K562 (cell line): ENCODE measurements around the gene C1QTNF6. TPM values are rescaled to one million over a fixed set of nuclear protein-coding genes. Genes with fewer than 3 reads are reported as not detected.

Experiments
- ATAC-seq: fragments of 200-7000 bp; cut with Tn5 transposase; 3 replicates; pipeline ENCODE4 v1.9.1; 2020; ENCODE audit warnings: moderate library complexity
- BruUV-seq: library from RNA; stranded (reverse); fragments of 400-500 nt; replicated peaks from 2 replicates; lab custom pipeline; 2021; lab: Mats Ljungman, UMichigan
- CTCF ChIA-PET: fragments of 300-600 bp; formaldehyde crosslinking; extraction: SDS; loops from one replicate; lab custom pipeline; 2021; ENCODE audit warnings: low intra/inter-chr PET ratio; lab: Yijun Ruan, JAX
- POLR2A ChIA-PET: fragments of 300-600, 350-650 bp; sonication (Branson Sonifier 250); formaldehyde crosslinking; extraction: SDS; loops from one replicate; lab custom pipeline; 2021; ENCODE audit warnings: antibody characterized with exemption, inconsistent platforms; lab: Yijun Ruan, JAX
- DNase-seq, 4 experiments: peaks; one replicate each; pipeline versions ENCODE4 v3.0.0 to v3.0.0-alpha.2; 2011 to 2018; ENCODE audit warnings: low spot score in 3 of 4, mixed read lengths in 3 of 4; ENCODE audit errors: extremely low read depth in 1 of 4
- FAIRE-seq: peaks from 2 replicates; lab custom pipeline; 2011; peaks lifted over from hg19 to GRCh38; lab: Jason Lieb, UNC
- H2AFZ ChIP-seq: 2 replicates; pipeline ENCODE4 v1.6.0; 2011; ENCODE audit warnings: low read depth, low read length, control low read depth, inconsistent platforms
- H3K27ac ChIP-seq: fragments of 200-600 bp; 3 replicates; pipeline ENCODE4 v1.8.0; 2011; ENCODE audit warnings: low read depth, mild to moderate bottlenecking, control low read depth, inconsistent platforms, low read length, moderate library complexity, mixed read lengths; ENCODE audit errors: extremely low read depth
- H3K27me3 ChIP-seq, 2 experiments: fragments of 300-600 bp in 1 of 2; 2 replicates in 1 of 2; 3 replicates in 1 of 2; pipeline versions ENCODE4 v1.6.0 to v1.8.0; 2011; ENCODE audit warnings: inconsistent platforms in 2 of 2, low read length in 2 of 2, mild to moderate bottlenecking in 1 of 2, mixed read lengths in 1 of 2, moderate library complexity in 1 of 2; ENCODE audit not compliant: control insufficient read depth in 2 of 2, insufficient read depth in 2 of 2
- H3K36me3 ChIP-seq: fragments of 300-600 bp; 3 replicates; pipeline ENCODE4 v1.8.0; 2011; ENCODE audit warnings: mild to moderate bottlenecking, low read length, inconsistent platforms; ENCODE audit not compliant: control insufficient read depth, insufficient read depth
- H3K4me1 ChIP-seq, 2 experiments: fragments of 200-600 bp in 1 of 2; replicated peaks in 1 of 2; 2 replicates in 1 of 2; 3 replicates in 1 of 2; pipeline versions ENCODE4 v1.5.1 to v1.8.0; 2011; ENCODE audit warnings: inconsistent platforms in 2 of 2, low read length in 2 of 2, mild to moderate bottlenecking in 1 of 2, mixed read lengths in 1 of 2, moderate library complexity in 1 of 2; ENCODE audit not compliant: control insufficient read depth in 2 of 2, insufficient read depth in 2 of 2
- H3K4me2 ChIP-seq: 2 replicates; pipeline ENCODE4 v1.6.1; 2011; ENCODE audit warnings: low read length, control low read depth, inconsistent platforms, mixed read lengths; ENCODE audit not compliant: insufficient read depth
- H3K4me3 ChIP-seq: fragments of 200-600 bp; sonication (generic), shearing (Covaris generic); 2 replicates; pipeline ENCODE4 v1.5.1; 2016; ENCODE audit warnings: control low read depth, inconsistent platforms
- H3K79me2 ChIP-seq: fragments of 200-600 bp; 3 replicates; pipeline ENCODE4 v1.8.0; 2011; ENCODE audit warnings: low read length, inconsistent platforms; ENCODE audit not compliant: control insufficient read depth, insufficient read depth
- H3K9ac ChIP-seq, 2 experiments: 2 replicates each; pipeline versions ENCODE4 v1.6.0 to v1.6.1; 2011; ENCODE audit warnings: low read depth in 2 of 2, low read length in 2 of 2, control low read depth in 1 of 2, inconsistent platforms in 1 of 2, mild to moderate bottlenecking in 1 of 2, mixed read lengths in 1 of 2; ENCODE audit not compliant: insufficient read depth in 1 of 2
- H3K9me1 ChIP-seq: one replicate; pipeline ENCODE4 v1.6.0; 2011; ENCODE audit warnings: inconsistent platforms, mild to moderate bottlenecking, low read length, moderate library complexity; ENCODE audit not compliant: control insufficient read depth, insufficient read depth
- H3K9me3 ChIP-seq: replicated peaks from 2 replicates; pipeline ENCODE4 v1.5.1; 2011; ENCODE audit warnings: low read depth, low read length, inconsistent platforms; ENCODE audit not compliant: control insufficient read depth, insufficient read depth
- H4K20me1 ChIP-seq: replicated peaks from 2 replicates; pipeline ENCODE4 v1.6.1; 2011; ENCODE audit warnings: low read length, inconsistent platforms, mixed read lengths; ENCODE audit not compliant: control insufficient read depth, insufficient read depth
- CREBBP ChIP-seq: IDR thresholded peaks from one replicate; pipeline ENCODE4 v1.6.1; 2012; ENCODE audit warnings: low read depth, mild to moderate bottlenecking, control low read depth, inconsistent platforms, low read length
- CUX1 ChIP-seq: fragments of 200-800 bp; sonication (Bioruptor generic); IDR thresholded peaks from 2 replicates; pipeline ENCODE4 v1.6.1; 2016; ENCODE audit warnings: missing genetic modification characterization, missing compliant biosample characterization
- WGBS: fragments of 100-300 bp; shearing (Covaris generic); methylation state at CpG from one replicate; pipeline ENCODE4 v1.1.6; 2016; ENCODE audit warnings: low coverage, mixed read lengths; ENCODE audit not compliant: insufficient coverage; ENCODE audit errors: missing lambda C conversion rate; 5-methylcytosine and 5-hydroxymethylcytosine counted together
- in situ Hi-C: fragments of 300-500 bp; cut with MboI; formaldehyde crosslinking; loops from 4 replicates; pipeline ENCODE4 v1.15.0; 2018; ENCODE audit warnings: inconsistent platforms, mixed read lengths
- intact Hi-C: fragments of 100-400 bp; cut with micrococcal nuclease; formaldehyde crosslinking; loops from 2 replicates; pipeline ENCODE4 v1.14.2; 2022
- polyA plus RNA-seq, 8 experiments: library from polyadenylated mRNA; depleted of rRNA in 4 of 8; stranded (reverse) in 5 of 8; unstranded in 3 of 8; fragments of >200 nt; fragmentation: Nextera tagmentation in 2 of 8; fragmentation: Illumina TruSeq in 1 of 8; extraction: Ambion mirVana in 2 of 8; extraction: Trizol in 1 of 8; gene quantifications; 2 replicates each; pipeline versions ENCODE4 v1.2.1 to v1.2.3, GENCODE V29; 2011 to 2014; ENCODE audit warnings: inconsistent platforms in 1 of 8, missing spikeins in 1 of 8
- total RNA-seq, 7 experiments: library from RNA; depleted of rRNA in 6 of 7; stranded (reverse); fragments of >200 nt in 6 of 7; fragmentation: Illumina TruSeq in 2 of 7; extraction: Trizol in 2 of 7; gene quantifications; 2 replicates each; pipeline versions ENCODE4 v1.2.1 to v1.2.3, GENCODE V29; 2011 to 2021; ENCODE audit warnings: low replicate concordance in 1 of 7

Gene C1QTNF6
- total and polyA plus RNA-seq, 9 of the 15 experiments (the other 6 are each of a cell fraction or from before 2014, with no cell fraction given) = 0.18 to 0.92 (median 0.55) TPM

GRCh38 chr22:37169947-37170688 is 17.9 kb downstream of the C1QTNF6 start (continued):
- TF ChIP-seq CUX1 = no peak

- BruUV-seq = no TSS peak
- Histone ChIP-seq H3K79me2 (no peaks in the 10 kb centered on the region), H2AFZ (no peak overlapping the region), H3K4me3 (no peak overlapping the region), H3K9me1 (no peaks in the 10 kb centered on the region), H3K9me3 (no peaks in the 10 kb centered on the region), H3K4me1 (peaks cover 0 to 13% of the 10 kb centered on the region in 2 experiments; a peak in 2 of 5 replicates), H3K9ac (no peak overlapping the region), H3K4me2 (no peak overlapping the region), H3K27ac (no peak overlapping the region), H3K27me3 (peaks cover 1 to 7% of the 10 kb centered on the region in 2 experiments; a peak in 3 of 5 replicates), H3K36me3 (no peaks in the 10 kb centered on the region), H4K20me1 (no peaks in the 10 kb centered on the region)
- WGBS = 0% methylated on average over 6 of the region's 8 CpGs
- FAIRE-seq (no peak), DNase-seq (no peak), ATAC-seq (no peak)
- no peak for TF ChIP-seq CREBBP
- ChIA-PET POLR2A (interaction anchor here (0.6 kb wide), 1 partner anchor 8 kb away, joined by 3 read pairs; no protein-coding TSS in a partner anchor), CTCF (no interaction called here)
- in situ Hi-C loops = loop anchor here (5.0 kb wide), 1 partner anchor 288 kb away; no protein-coding TSS in a partner anchor
- intact Hi-C loops = no loop called here
These were observed 18.6 kb downstream of the C1QTNF6 start for GRCh38 chr22:37169406-37169805.
